Central memory CD8-positive, alpha-beta T cell (primary cell): ENCODE measurements around the gene HAUS5.

Experiments used
- ATAC-seq: fragments of 150-1000 bp; cut with Tn5 transposase; replicated peaks from 2 replicates; pipeline ENCODE4 v1.10.0; 2022; ENCODE audit warnings: mild to moderate bottlenecking, moderate FRiP score, moderate number of reproducible peaks; ENCODE audit not compliant: poor library complexity, severe bottlenecking; ENCODE audit errors: extremely low read depth
- DNase-seq, 2 donors: peaks; one replicate each; pipeline ENCODE4 v3.0.0; 2021; ENCODE audit warnings: low spot score in 2 of 2
- H3K27ac Mint-ChIP-seq: one replicate; pipeline ENCODE4 v1.8.0; 2022; ENCODE audit warnings: low read depth, mild to moderate bottlenecking, moderate library complexity, mixed read lengths
- H3K27me3 Mint-ChIP-seq: one replicate; pipeline ENCODE4 v1.8.0; 2022; ENCODE audit warnings: mixed read lengths
- H3K36me3 Mint-ChIP-seq: one replicate; pipeline ENCODE4 v1.8.0; 2022; ENCODE audit warnings: mild to moderate bottlenecking, moderate library complexity, mixed read lengths; ENCODE audit not compliant: insufficient read depth
- H3K4me1 Mint-ChIP-seq: one replicate; pipeline ENCODE4 v1.8.0; 2022; ENCODE audit warnings: mixed read lengths
- H3K4me3 Mint-ChIP-seq: one replicate; pipeline ENCODE4 v1.8.0; 2022; ENCODE audit warnings: mild to moderate bottlenecking, moderate library complexity, mixed read lengths
- H3K9me3 Mint-ChIP-seq: one replicate; pipeline ENCODE4 v1.8.0; 2022; ENCODE audit warnings: mixed read lengths

HAUS5 gene

DNA sequence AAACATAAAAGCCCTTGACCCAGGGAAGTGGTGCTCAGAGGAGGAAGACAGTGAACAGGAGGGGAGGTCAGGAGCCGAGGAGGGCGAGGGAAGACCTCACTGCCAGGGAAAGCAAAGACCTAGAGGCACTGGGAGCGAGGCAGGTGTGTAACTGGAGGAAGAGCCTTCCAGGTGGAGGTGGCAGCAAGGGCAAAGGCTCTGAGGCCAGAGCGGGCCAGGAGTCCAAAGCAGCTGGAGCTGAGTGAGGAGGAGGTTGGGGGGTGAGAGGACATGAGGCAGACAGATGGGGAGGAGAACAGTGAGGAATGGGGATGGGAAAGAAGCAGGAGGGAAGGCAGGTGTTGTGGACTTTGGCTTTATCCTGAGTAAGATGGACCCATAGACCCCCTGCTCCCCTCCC, 57.4 kb downstream of the HAUS5 start:
- Mint-ChIP-seq H3K27me3 (peaks cover 41% of the 10 kb centered on the region), H3K27ac (no peak overlapping the region), H3K4me1 (peaks cover 13% of the 10 kb centered on the region), H3K9me3 (no peaks in the 10 kb centered on the region), H3K36me3 (peaks cover 5% of the 10 kb centered on the region), H3K4me3 (no peak overlapping the region)
- DNase-seq, result no peak
- no peak for ATAC-seq

DNA sequence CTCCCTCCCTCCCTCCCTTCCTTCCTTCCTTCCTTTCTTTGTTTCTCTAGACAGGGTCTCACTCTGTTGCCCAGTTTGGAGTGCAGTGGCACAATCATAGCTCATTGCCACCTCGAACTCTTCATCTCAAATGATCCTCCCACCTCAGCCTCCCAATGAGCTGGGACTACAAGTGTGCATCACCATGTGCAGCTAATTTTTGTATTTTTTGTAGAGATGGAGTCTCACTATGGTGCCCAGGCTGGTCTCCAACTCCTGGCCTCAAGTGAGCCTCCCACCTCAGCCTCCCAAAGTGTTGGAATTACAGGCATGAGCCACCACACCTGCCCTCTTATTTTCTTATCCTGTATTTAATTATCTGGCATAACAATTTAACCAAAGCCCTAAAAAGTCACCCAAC, 58.2 kb downstream of the HAUS5 start:
- Mint-ChIP-seq H3K27me3 (peaks cover 44% of the 10 kb centered on the region), H3K27ac (no peak overlapping the region)
- ATAC-seq, result no peak

DNA sequence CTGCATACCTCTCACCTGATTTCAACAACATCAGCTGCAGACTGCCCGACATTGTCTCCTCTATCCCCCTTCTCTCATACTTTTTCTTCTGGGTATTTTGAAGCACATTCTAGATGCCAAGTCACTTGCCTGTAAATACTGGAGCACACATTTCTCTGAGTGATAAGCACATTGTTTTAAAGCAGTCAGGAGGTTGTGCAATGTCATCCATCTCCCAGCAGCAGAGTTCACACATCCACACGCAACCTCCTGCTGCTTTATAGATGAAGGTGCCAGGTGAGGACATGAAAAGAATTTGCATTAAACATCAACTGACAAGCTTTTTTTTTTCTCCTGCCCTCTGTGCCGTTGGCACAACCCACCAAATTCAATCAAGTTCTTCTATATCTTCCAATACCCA, 59.3 kb downstream of the HAUS5 start:
- Mint-ChIP-seq H3K4me1 (peaks cover 13% of the 10 kb centered on the region), H3K9me3 (no peaks in the 10 kb centered on the region), H3K36me3 (peaks cover 2% of the 10 kb centered on the region), H3K4me3 (no peak overlapping the region), H3K27ac (no peak overlapping the region), H3K27me3 (peaks cover 55% of the 10 kb centered on the region)
- DNase-seq, result no peak
- ATAC-seq, result no peak

More for the DNA sequence above, 58.2 kb downstream of the HAUS5 start:
- Mint-ChIP-seq H3K9me3 (no peaks in the 10 kb centered on the region), H3K36me3 (peaks cover 2% of the 10 kb centered on the region), H3K4me3 (no peak overlapping the region), H3K4me1 (peaks cover 13% of the 10 kb centered on the region)
- DNase-seq, result no peak

DNA sequence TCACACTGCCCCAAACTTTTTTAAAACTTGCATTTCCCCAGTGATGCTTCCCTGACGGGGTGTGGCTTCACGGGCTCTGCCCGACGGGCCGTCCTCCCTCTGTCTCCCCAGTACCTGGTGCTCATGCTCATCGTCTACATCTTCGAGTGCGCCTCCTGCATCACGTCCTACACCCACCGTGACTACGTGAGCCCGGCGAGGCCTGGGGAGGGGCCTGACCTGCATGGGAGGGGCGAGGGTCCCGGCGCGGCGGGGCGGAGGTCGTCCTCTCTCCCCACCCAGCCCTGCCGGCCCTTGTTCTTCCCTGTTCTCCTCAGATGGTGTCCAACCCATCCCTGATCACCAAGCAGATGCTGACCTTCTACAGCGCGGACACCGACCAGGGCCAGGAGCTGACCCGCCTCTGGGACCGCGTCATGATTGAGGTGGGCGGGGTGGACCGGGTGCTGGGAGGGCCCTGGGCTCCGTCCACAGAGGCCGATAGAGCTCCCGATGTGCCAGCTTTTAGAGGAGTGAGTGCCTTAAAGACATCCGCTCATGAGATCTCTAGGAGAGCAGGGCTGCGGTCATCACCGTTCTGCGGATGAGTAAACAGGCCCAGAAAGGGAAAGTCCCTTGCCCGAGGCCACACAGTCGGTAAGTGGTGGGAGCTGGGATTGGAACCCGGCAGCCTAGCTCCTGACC, 60.7 kb downstream of the HAUS5 start:
- Mint-ChIP-seq H3K4me1 (peaks cover 13% of the 10 kb centered on the region), H3K9me3 (no peaks in the 10 kb centered on the region), H3K4me3 (peak overlapping the region; percentile 75), H3K36me3 (peaks cover 2% of the 10 kb centered on the region), H3K27ac (peak overlapping the region; percentile 58), H3K27me3 (peaks cover 63% of the 10 kb centered on the region)
- ATAC-seq (peak; percentile 83), DNase-seq (peak in 1 of 2 donors; percentile 17)
